ENCODE results near the gene SLC25A51. TPM values are rescaled to one million over a fixed set of nuclear protein-coding genes. Genes with fewer than 3 reads are reported as not detected.

SLC25A51 gene
- total RNA-seq, 2 experiments from 2014 or later, result 31.8 to 32.4 TPM

DNA sequence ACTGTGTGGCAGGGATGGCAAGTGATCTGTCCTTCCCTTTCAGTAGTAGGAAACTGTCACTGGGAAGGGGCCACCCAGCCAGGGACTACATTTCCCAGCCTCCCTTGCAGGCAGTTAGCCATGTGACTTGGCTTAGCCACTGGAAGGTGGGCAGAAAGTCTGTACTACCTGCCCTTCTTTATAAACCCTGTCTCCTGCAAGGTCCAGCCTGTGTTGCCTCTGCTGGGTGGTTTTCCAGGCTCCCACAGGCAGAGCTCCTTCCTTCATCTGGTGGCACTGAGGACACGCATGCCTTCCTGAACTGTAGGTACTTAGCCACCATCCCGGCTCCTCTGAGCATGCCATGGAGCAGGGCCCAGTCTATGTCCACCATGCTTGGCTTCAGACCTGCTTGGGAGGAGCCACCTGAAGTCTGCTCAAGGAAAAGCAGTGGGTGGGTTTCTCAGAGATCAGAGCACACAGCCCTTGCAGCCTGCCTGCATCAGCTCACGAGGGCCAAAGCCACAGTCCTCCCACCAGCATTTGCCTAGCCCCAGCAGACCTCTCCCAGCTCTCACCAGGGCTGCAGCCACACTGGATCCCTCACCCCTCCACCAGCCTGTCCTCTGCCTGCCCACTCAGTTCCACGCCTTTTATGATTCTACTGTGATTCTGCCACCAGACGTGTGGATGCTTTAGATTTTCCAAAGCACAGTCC lies 16.7 kb upstream of the SLC25A51 start:
- Histone ChIP-seq H3K9me2 (ENCODE audit: insufficient read depth, low read length) (no peaks in the 10 kb centered on the region), H4K20me1 (ENCODE audit: insufficient read depth, low read length) (no peaks in the 10 kb centered on the region), H3K4me3 (ENCODE audit: low read depth, low read length, poor library complexity, severe bottlenecking) (no peak overlapping the region), H3K27ac (ENCODE audit: low read depth, low read length, poor library complexity, severe bottlenecking) (no peak overlapping the region), H3K4me1 (ENCODE audit: insufficient read depth, low read length, poor library complexity, severe bottlenecking) (no peaks in the 10 kb centered on the region), H3K79me2 (ENCODE audit: insufficient read depth, low read depth, low read length) (no peaks in the 10 kb centered on the region), H3K9me3 (ENCODE audit: low read length) (no peaks in the 10 kb centered on the region), H3K36me3 (ENCODE audit: insufficient read depth, low read length) (no peaks in the 10 kb centered on the region), H2AFZ (ENCODE audit: low read length) (peak overlapping the region; percentile 44; the same call in 1 of the 2 replicates), H3K4me2 (ENCODE audit: low read length) (no peak overlapping the region)
- ChIA-PET POLR2A (interaction anchor here (0.6 to 0.7 kb wide), 2 partner anchors 22 to 108 kb away, joined by 4 to 6 read pairs; no protein-coding TSS in a partner anchor), CTCF (ENCODE audit: unreplicated experiment) (no interaction called here)
- BruUV-seq (replicated peaks), result no TSS peak
- intact Hi-C loops (cut with micrococcal nuclease; ENCODE audit: unreplicated experiment), result no loop called here
- peak; percentile 50 for DNase-seq (ENCODE audit: low spot score)
- TF ChIP-seq EZH2phosphoT487 (IDR thresholded peaks at IDR 0.05; ENCODE audit: borderline replicate concordance, low read depth, low read length), result no peak
- TF ChIP-seq, protein P1, sequence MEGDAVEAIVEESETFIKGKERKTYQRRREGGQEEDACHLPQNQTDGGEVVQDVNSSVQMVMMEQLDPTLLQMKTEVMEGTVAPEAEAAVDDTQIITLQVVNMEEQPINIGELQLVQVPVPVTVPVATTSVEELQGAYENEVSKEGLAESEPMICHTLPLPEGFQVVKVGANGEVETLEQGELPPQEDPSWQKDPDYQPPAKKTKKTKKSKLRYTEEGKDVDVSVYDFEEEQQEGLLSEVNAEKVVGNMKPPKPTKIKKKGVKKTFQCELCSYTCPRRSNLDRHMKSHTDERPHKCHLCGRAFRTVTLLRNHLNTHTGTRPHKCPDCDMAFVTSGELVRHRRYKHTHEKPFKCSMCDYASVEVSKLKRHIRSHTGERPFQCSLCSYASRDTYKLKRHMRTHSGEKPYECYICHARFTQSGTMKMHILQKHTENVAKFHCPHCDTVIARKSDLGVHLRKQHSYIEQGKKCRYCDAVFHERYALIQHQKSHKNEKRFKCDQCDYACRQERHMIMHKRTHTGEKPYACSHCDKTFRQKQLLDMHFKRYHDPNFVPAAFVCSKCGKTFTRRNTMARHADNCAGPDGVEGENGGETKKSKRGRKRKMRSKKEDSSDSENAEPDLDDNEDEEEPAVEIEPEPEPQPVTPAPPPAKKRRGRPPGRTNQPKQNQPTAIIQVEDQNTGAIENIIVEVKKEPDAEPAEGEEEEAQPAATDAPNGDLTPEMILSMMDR (conservative IDR thresholded peaks at IDR 0.05; ENCODE audit: low read length), result no peak

DNA sequence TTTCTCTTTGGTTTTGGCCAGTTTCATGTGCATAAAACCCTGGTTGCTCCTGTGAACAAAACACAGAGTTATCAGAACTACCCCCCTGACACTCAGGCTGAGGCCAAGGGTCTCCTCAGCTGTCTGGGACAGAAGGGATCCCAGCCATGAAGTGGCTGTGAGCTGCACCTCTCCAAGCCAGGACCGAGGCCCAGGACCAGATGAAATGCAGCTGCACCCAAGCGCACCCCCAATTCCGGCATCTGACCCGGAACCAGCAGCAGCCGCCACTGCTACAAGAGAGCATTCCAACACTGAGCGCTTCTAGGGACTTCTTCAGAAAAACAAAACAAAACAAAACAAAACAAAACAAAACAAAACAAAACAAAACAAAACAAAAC lies 16.0 kb upstream of the SLC25A51 start:
- ChIA-PET POLR2A (no interaction called here), CTCF (ENCODE audit: unreplicated experiment) (no interaction called here)
- Histone ChIP-seq H3K4me1 (ENCODE audit: insufficient read depth, low read length, poor library complexity, severe bottlenecking) (no peaks in the 10 kb centered on the region), H3K36me3 (ENCODE audit: insufficient read depth, low read length) (no peaks in the 10 kb centered on the region), H3K27ac (ENCODE audit: low read depth, low read length, poor library complexity, severe bottlenecking) (no peak overlapping the region), H2AFZ (ENCODE audit: low read length) (peak overlapping the region; percentile 44; the same call in 1 of the 2 replicates), H3K4me2 (ENCODE audit: low read length) (no peak overlapping the region), H3K9me3 (ENCODE audit: low read length) (no peaks in the 10 kb centered on the region), H3K9me2 (ENCODE audit: insufficient read depth, low read length) (no peaks in the 10 kb centered on the region), H3K4me3 (ENCODE audit: low read depth, low read length, poor library complexity, severe bottlenecking) (no peak overlapping the region), H3K79me2 (ENCODE audit: insufficient read depth, low read depth, low read length) (no peaks in the 10 kb centered on the region), H4K20me1 (ENCODE audit: insufficient read depth, low read length) (no peaks in the 10 kb centered on the region)
- TF ChIP-seq, protein P1 (conservative IDR thresholded peaks at IDR 0.05; ENCODE audit: low read length), result no peak
- no peak for TF ChIP-seq EZH2phosphoT487 (IDR thresholded peaks at IDR 0.05; ENCODE audit: borderline replicate concordance, low read depth, low read length)
- no TSS peak for BruUV-seq (replicated peaks)
- no peak for DNase-seq (ENCODE audit: low spot score)
- intact Hi-C loops (cut with micrococcal nuclease; ENCODE audit: unreplicated experiment), result loop anchor here (10.0 kb wide), 1 partner anchor 345 kb away; no protein-coding TSS in a partner anchor
